K562 (cell line): ENCODE data around the gene NFILZ. TPM values are rescaled to one million over a fixed set of nuclear protein-coding genes. Genes with fewer than 3 reads are reported as not detected.

ENCODE experiments used
- E2F4 ChIP-seq: sonication (generic); formaldehyde crosslinking; IDR thresholded peaks from 2 replicates; pipeline ENCODE4 v1.8.0; 2022; ENCODE audit warnings: mild to moderate bottlenecking, low read depth, missing genetic modification reagents
- EHMT2 ChIP-seq: fragments of 450-650 bp; IDR thresholded peaks from 2 replicates; pipeline ENCODE4 v1.6.1; 2018; ENCODE audit warnings: antibody characterized with exemption
- FOXJ3 ChIP-seq: sonication (generic); formaldehyde crosslinking; IDR thresholded peaks from 2 replicates; pipeline ENCODE4 v1.4.0; 2020; ENCODE audit warnings: mild to moderate bottlenecking, missing genetic modification reagents
- JUNB ChIP-seq: fragments of 450-650 bp; formaldehyde crosslinking; conservative IDR thresholded peaks from 2 replicates; pipeline ENCODE4 v1.4.0; 2020; ENCODE audit warnings: mild to moderate bottlenecking
- KDM1A ChIP-seq, 2 experiments: fragments of 450-650 bp; IDR thresholded peaks; 2 replicates each; pipeline ENCODE4 v1.6.1; 2016; ENCODE audit warnings: mild to moderate bottlenecking in 2 of 2
- KLF6 ChIP-seq: fragments of 250-450 bp; sonication (Bioruptor Pico); IDR thresholded peaks from 2 replicates; pipeline ENCODE4 v1.4.0; 2020; ENCODE audit warnings: mild to moderate bottlenecking, moderate library complexity, borderline replicate concordance
- MAFG ChIP-seq: fragments of 450-650 bp; conservative IDR thresholded peaks from 2 replicates; pipeline ENCODE4 v1.6.1; 2016; ENCODE audit warnings: missing genetic modification characterization, missing compliant biosample characterization
- MBD2 ChIP-seq: sonication (generic); IDR thresholded peaks from 2 replicates; pipeline ENCODE4 v1.6.1; 2016; ENCODE audit warnings: low read depth, borderline replicate concordance
- MCM2 ChIP-seq: fragments of 450-650 bp; IDR thresholded peaks from 2 replicates; pipeline ENCODE4 v1.6.1; 2017; ENCODE audit warnings: low read depth, mild to moderate bottlenecking
- MCM5 ChIP-seq: fragments of 450-650 bp; IDR thresholded peaks from 2 replicates; pipeline ENCODE4 v1.6.1; 2016; ENCODE audit warnings: low read depth
- NFATC3 ChIP-seq: fragments of 450-650 bp; IDR thresholded peaks from 2 replicates; pipeline ENCODE4 v1.6.1; 2017; ENCODE audit warnings: mild to moderate bottlenecking
- NR1H2 ChIP-seq: sonication (generic); formaldehyde crosslinking; IDR thresholded peaks from 2 replicates; pipeline ENCODE4 v1.4.0; 2020; ENCODE audit warnings: mild to moderate bottlenecking, missing genetic modification reagents
- NR4A1 ChIP-seq, 2 experiments: fragments of 250-450 bp in 1 of 2; fragments of 450-650 bp in 1 of 2; sonication (Bioruptor Pico) in 1 of 2; IDR thresholded peaks; 2 replicates each; pipeline versions ENCODE4 v1.4.0 to v1.6.1; 2016 to 2020; ENCODE audit warnings: mild to moderate bottlenecking in 2 of 2, missing compliant biosample characterization in 1 of 2, missing genetic modification characterization in 1 of 2, moderate library complexity in 1 of 2
- PCBP2 ChIP-seq: fragments of 200-400 bp; formaldehyde crosslinking; IDR thresholded peaks from 2 replicates; pipeline ENCODE4 v1.6.1; 2018; ENCODE audit warnings: low read length, low read depth, mild to moderate bottlenecking, moderate library complexity; ENCODE audit not compliant: poor library complexity, severe bottlenecking
- PHB2 ChIP-seq: fragments of 450-650 bp; IDR thresholded peaks from 2 replicates; pipeline ENCODE4 v1.6.1; 2017; ENCODE audit warnings: low read depth
- PHF21A ChIP-seq: fragments of 450-650 bp; IDR thresholded peaks from 2 replicates; pipeline ENCODE4 v1.6.1; 2017; ENCODE audit warnings: low read depth, borderline replicate concordance
- RB1 ChIP-seq: fragments of 450-650 bp; IDR thresholded peaks from 2 replicates; pipeline ENCODE4 v1.6.1; 2017; ENCODE audit warnings: low read depth, mild to moderate bottlenecking
- RBM25 ChIP-seq: fragments of 200-400 bp; formaldehyde crosslinking; IDR thresholded peaks from 2 replicates; pipeline ENCODE4 v1.6.1; 2018; ENCODE audit warnings: low read length, low read depth, moderate library complexity; ENCODE audit not compliant: severe bottlenecking
- SAP30 ChIP-seq: fragments of 200-600 bp; sonication (generic); IDR thresholded peaks from 2 replicates; pipeline ENCODE4 v1.6.1; 2012; ENCODE audit warnings: borderline replicate concordance, low read depth, mild to moderate bottlenecking, moderate library complexity, low read length, control low read depth, inconsistent platforms; ENCODE audit not compliant: insufficient read depth, poor library complexity, severe bottlenecking
- SIRT6 ChIP-seq: IDR thresholded peaks from one replicate; pipeline ENCODE4 v1.6.1; 2012; ENCODE audit warnings: low read depth, mild to moderate bottlenecking, control low read depth, inconsistent platforms, low read length, moderate library complexity
- SMARCA4 ChIP-seq: fragments of 450-650 bp; IDR thresholded peaks from 2 replicates; pipeline ENCODE4 v1.6.1; 2016
- SMARCB1 ChIP-seq: IDR thresholded peaks from 2 replicates; pipeline ENCODE4 v1.6.1; 2011; ENCODE audit warnings: improper control_type of control experiment, low read depth; ENCODE audit not compliant: insufficient read length
- SP1 ChIP-seq: sonication (generic); formaldehyde crosslinking; IDR thresholded peaks from 2 replicates; pipeline ENCODE4 v1.8.1; 2022; ENCODE audit warnings: mild to moderate bottlenecking, missing genetic modification reagents
- TRIM28 ChIP-seq: fragments of 450-650 bp; IDR thresholded peaks from 2 replicates; pipeline ENCODE4 v1.6.1; 2017
- U2AF2 ChIP-seq: fragments of 200-400 bp; formaldehyde crosslinking; optimal IDR thresholded peaks from 2 replicates; pipeline ENCODE3; 2017; ENCODE audit warnings: low read depth, mild to moderate bottlenecking, low read length
- ZNF23 ChIP-seq: fragments of 250-450 bp; sonication (Bioruptor Pico); IDR thresholded peaks from 2 replicates; pipeline ENCODE4 v1.4.0; 2020; ENCODE audit warnings: mild to moderate bottlenecking
- ZNF316 ChIP-seq: fragments of 450-650 bp; IDR thresholded peaks from 2 replicates; pipeline ENCODE4 v1.6.1; 2016
- ZNF583 ChIP-seq: fragments of 250-450 bp; sonication (Bioruptor Pico); IDR thresholded peaks from 2 replicates; pipeline ENCODE4 v1.4.0; 2020
- ZNF584 ChIP-seq: fragments of 200-800 bp; sonication (Bioruptor generic); IDR thresholded peaks from 2 replicates; pipeline ENCODE4 v1.6.1; 2016; ENCODE audit warnings: low read depth, mild to moderate bottlenecking, missing genetic modification characterization, missing compliant biosample characterization
- polyA plus RNA-seq, 8 experiments: library from polyadenylated mRNA; depleted of rRNA in 4 of 8; stranded (reverse) in 5 of 8; unstranded in 3 of 8; fragments of >200 nt; fragmentation: Nextera tagmentation in 2 of 8; fragmentation: Illumina TruSeq in 1 of 8; extraction: Ambion mirVana in 2 of 8; extraction: Trizol in 1 of 8; gene quantifications; 2 replicates each; pipeline versions ENCODE4 v1.2.1 to v1.2.3, GENCODE V29; 2011 to 2014; ENCODE audit warnings: inconsistent platforms in 1 of 8, missing spikeins in 1 of 8
- total RNA-seq, 7 experiments: library from RNA; depleted of rRNA in 6 of 7; stranded (reverse); fragments of >200 nt in 6 of 7; fragmentation: Illumina TruSeq in 2 of 7; extraction: Trizol in 2 of 7; gene quantifications; 2 replicates each; pipeline versions ENCODE4 v1.2.1 to v1.2.3, GENCODE V29; 2011 to 2021; ENCODE audit warnings: low replicate concordance in 1 of 7
- TF ChIP-seq, protein P1 (sequence below): fragments of 450-650 bp; formaldehyde crosslinking; IDR thresholded peaks from 2 replicates; pipeline ENCODE4 v1.4.0; 2020; ENCODE audit warnings: mild to moderate bottlenecking, moderate library complexity

NFILZ gene
- total and polyA plus RNA-seq, 9 of the 15 experiments (the other 6 are each of a cell fraction or from before 2014, with no cell fraction given) = not detected

- TF ChIP-seq SMARCA4 (no peak), ZNF316 (no peak), EHMT2 (no peak), PHF21A (no peak), NFATC3 (no peak), U2AF2 (no peak), MBD2 (no peak), ZNF583 (CRISPR knock-in tag) (no peak), E2F4 (CRISPR knock-in tag) (no peak), NR4A1 (CRISPR knock-in tag; IDR thresholded peaks at IDR 0.05) (no peak), NR4A1 (tag; IDR thresholded peaks at IDR 0.05) (no peak), PHB2 (no peak), SP1 (CRISPR knock-in tag) (no peak), NR1H2 (CRISPR knock-in tag) (no peak), SAP30 (no peak), PCBP2 (no peak), TRIM28 (no peak), ZNF584 (CRISPR knock-in tag) (no peak), SIRT6 (no peak), JUNB (CRISPR knock-in tag) (no peak), MCM5 (no peak), KLF6 (CRISPR knock-in tag) (no peak), RB1 (peak; percentile 13; the same call in 1 of the 2 replicates), ZNF23 (CRISPR knock-in tag) (no peak), MAFG (tag) (no peak), KDM1A (IDR thresholded peaks at IDR 0.05) (peak; percentile 57 to 69; a peak in 3 of 4 replicates), SMARCB1 (no peak), RBM25 (peak; percentile 96), MCM2 (no peak), FOXJ3 (CRISPR knock-in tag) (no peak)
- TF ChIP-seq, protein P1, sequence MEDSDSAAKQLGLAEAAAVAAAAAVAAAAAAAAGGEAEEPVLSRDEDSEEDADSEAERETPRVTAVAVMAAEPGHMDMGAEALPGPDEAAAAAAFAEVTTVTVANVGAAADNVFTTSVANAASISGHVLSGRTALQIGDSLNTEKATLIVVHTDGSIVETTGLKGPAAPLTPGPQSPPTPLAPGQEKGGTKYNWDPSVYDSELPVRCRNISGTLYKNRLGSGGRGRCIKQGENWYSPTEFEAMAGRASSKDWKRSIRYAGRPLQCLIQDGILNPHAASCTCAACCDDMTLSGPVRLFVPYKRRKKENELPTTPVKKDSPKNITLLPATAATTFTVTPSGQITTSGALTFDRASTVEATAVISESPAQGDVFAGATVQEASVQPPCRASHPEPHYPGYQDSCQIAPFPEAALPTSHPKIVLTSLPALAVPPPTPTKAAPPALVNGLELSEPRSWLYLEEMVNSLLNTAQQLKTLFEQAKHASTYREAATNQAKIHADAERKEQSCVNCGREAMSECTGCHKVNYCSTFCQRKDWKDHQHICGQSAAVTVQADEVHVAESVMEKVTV (CRISPR knock-in tag) = peak; percentile 94
These were observed 24.3 kb downstream of the NFILZ start (continued) for GRCh38 chr19:8654591-8655339.
